Hair follicle dermal papilla cell (primary cell): Measurements from ENCODE around the gene WDR83. TPM values are rescaled to one million over a fixed set of nuclear protein-coding genes. Genes with fewer than 3 reads are reported as not detected.

Experiments used
- small RNA-seq: library from RNA; depleted of rRNA; stranded (forward); fragments of <200 nt; gene quantifications from one replicate; pipeline ENCODE3, GENCODE V24; 2012
- total RNA-seq: library from RNA; depleted of rRNA; stranded (reverse); fragments of >200 nt; gene quantifications from 2 replicates; pipeline ENCODE4 v1.2.3, GENCODE V29; 2012

WDR83 gene
- total RNA-seq: 6.7 and 8.4 TPM in 2 replicates

GRCh38 chr19:12666265-12667048, at the start of gene WDR83, which contains the start of gene MAN2B1:
Gene WDR83, plus strand, starts transcription at chr19:12666807. Its CDS starts 2,984 bp downstream, at chr19:12669791.
Gene MAN2B1, minus strand, starts transcription at chr19:12666742. Its CDS starts 41 bp downstream, at chr19:12666701.

GRCh38 chr19:12681074-12681987, 14.7 kb downstream of the WDR83 start, which contains the start of gene DHPS:
Gene DHPS, minus strand, starts transcription at chr19:12681880. Its CDS starts 114 bp downstream, at chr19:12681766.

GRCh38 chr19:12687496-12688196, 21.0 kb downstream of the WDR83 start, which contains the start of gene GNG14:
Gene GNG14, plus strand, starts transcription at chr19:12687998. Its CDS starts 51 bp downstream, at chr19:12688049.

GRCh38 chr19:12696366-12697335, 30.0 kb downstream of the WDR83 start, which contains the start of gene FBXW9:
Gene FBXW9, minus strand, starts transcription at chr19:12696631. Its CDS starts 50 bp downstream, at chr19:12696581.

GRCh38 chr19:12723641-12724426, 57.2 kb downstream of the WDR83 start, which contains the start of gene TNPO2:
Gene TNPO2, minus strand, starts transcription at chr19:12723932. Its CDS starts 2,955 bp downstream, at chr19:12720977.

Small RNA genes within 50 kb of the gene (small RNA-seq; reads per million reads assigned to genes)
- 19.5 reads per million, percentile 95 among the genes with 10 or more reads in this experiment for gene SNORD41

Other genes starting within 250 kb of the WDR83 start
- 1.8 TPM in 2 replicates for gene ZNF443, start 225.8 kb upstream of the WDR83 start, total RNA-seq
- 2.6 and 3.7 TPM in 2 replicates for gene ZNF709, start 182.0 kb upstream of the WDR83 start, total RNA-seq
- gene ZNF564, start 115.3 kb upstream of the WDR83 start, total RNA-seq: 6.9 and 10.5 TPM in 2 replicates
- 5.8 and 6.5 TPM in 2 replicates for gene ZNF490, start 56.0 kb upstream of the WDR83 start, total RNA-seq
- 16.0 and 18.3 TPM in 2 replicates for gene ZNF791, start 55.9 kb upstream of the WDR83 start, total RNA-seq
- gene MAN2B1, start 65 bp upstream of the WDR83 start, total RNA-seq: 48.8 and 55.5 TPM in 2 replicates
- 49.5 and 58.8 TPM in 2 replicates for gene DHPS, start 15.1 kb downstream of the WDR83 start, total RNA-seq
- gene GNG14, start 21.2 kb downstream of the WDR83 start, total RNA-seq: not detected in 2 replicates
- gene FBXW9, start 29.8 kb downstream of the WDR83 start, total RNA-seq: 10.4 and 12.3 TPM in 2 replicates
- 51.8 and 60.7 TPM in 2 replicates for gene TNPO2, start 57.1 kb downstream of the WDR83 start, total RNA-seq
- 90.7 and 109 TPM in 2 replicates for gene TRIR, start 67.9 kb downstream of the WDR83 start, total RNA-seq
- 74.2 and 91.0 TPM in 2 replicates for gene GET3, start 70.7 kb downstream of the WDR83 start, total RNA-seq
- not detected in 2 replicates for gene BEST2, start 85.0 kb downstream of the WDR83 start, total RNA-seq
- gene HOOK2, start 108.7 kb downstream of the WDR83 start, total RNA-seq: 18.3 and 18.8 TPM in 2 replicates
- 175 and 240 TPM in 2 replicates for gene JUNB, start 124.7 kb downstream of the WDR83 start, total RNA-seq
- 140 TPM in 2 replicates for gene PRDX2, start 135.0 kb downstream of the WDR83 start, total RNA-seq
- gene THSD8, start 135.3 kb downstream of the WDR83 start, total RNA-seq: not detected in 2 replicates
- 3.7 and 6.2 TPM in 2 replicates for gene RNASEH2A, start 139.8 kb downstream of the WDR83 start, total RNA-seq
- gene RTBDN, start 167.8 kb downstream of the WDR83 start, total RNA-seq: not detected in 2 replicates
- gene MAST1, start 171.7 kb downstream of the WDR83 start, total RNA-seq: 0.16 and 0.36 TPM in 2 replicates
- gene DNASE2, start 214.6 kb downstream of the WDR83 start, total RNA-seq: 32.3 and 33.5 TPM in 2 replicates
- not detected in 2 replicates for gene KLF1, start 220.4 kb downstream of the WDR83 start, total RNA-seq
- gene GCDH, start 224.4 kb downstream of the WDR83 start, total RNA-seq: 28.9 and 41.5 TPM in 2 replicates